Effector CD8-positive, alpha-beta T cell (primary cell): Measurements from ENCODE around the gene RNASE7.
A peak's percentile ranks its signal among the peaks of the same experiment; 100 is the strongest.

Experiments
- DNase-seq: peaks from one replicate; lab custom pipeline; 2025; lab: John Stamatoyannopoulos, UW

Gene RNASE7

DNA sequence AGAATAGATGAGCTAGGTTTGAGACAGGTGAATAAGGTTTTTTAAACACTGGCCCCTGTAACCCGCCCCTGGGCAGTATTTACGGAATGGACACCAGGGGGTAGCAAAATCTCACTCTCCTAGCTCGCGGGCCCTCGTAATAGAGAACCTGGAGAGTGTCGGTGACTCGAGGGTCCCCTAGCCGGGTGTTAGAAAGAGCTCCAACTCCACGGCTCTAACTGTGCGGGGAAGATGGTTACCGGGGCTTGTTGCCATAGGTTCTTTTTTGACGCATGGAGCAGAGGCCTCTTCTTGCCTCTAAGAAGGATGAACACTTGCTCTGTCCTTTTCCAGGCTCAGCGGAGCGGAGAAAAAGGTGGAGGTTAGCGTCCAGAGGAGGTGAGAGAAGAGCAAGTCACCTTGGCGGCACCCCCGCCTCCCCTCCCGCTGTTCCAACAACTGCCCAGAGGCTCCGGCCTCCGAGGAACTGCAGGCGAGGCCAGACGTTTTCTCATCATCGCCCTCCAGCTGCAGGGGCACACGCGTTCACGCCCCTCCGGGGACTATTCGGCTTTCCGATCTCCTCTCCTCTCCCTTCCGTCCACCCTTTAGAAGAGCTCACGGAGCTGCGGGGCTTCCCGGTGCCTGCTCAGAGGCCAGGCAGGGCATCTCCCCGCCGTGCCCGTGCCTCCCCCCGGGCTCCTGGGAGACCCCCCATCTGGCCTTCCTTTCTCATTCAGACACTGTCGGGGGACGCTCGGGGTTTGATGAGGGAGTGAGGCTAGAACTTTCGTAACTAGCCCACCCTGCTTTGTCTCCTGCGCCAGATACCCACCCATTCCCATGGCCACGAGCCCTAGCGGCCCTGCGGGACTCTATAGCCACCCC, 26.6 kb downstream of the RNASE7 start:
- DNase-seq, result peak; percentile 25

DNA sequence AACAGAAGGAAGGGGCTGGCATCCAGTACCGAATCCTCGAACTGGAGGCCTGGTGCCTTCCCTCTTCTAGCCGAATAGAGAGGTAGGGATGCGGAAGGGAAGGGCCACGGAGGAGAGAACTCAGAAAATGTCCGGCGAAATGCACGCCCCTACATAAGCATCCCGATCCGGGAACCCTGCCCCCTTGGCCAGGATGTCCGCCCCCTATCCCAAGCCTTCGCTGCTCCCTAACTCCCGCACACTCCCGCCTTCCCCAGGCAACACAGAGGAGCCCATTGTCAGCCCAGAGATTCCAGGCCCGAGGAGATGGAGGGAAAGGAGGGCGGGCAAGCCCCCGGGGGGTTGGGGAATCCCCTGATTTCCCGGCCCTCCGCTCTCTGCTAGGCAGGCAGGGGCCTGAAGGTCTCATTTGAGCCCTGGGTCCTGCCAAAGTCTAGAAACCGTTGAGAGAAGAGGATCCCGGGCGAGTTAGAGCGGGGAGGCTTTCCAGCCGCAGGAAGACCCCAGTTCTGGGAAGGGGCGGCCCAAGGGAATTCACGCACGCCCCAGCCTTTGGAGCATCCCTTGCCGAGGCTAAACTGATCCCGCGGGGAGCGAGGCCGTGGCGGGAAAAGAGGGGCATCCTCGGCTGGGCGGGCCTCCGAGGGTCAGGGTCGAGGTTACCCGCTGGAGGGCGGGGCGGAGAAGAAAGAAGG, 27.4 kb downstream of the RNASE7 start:
- DNase-seq, result peak; percentile 11

DNA sequence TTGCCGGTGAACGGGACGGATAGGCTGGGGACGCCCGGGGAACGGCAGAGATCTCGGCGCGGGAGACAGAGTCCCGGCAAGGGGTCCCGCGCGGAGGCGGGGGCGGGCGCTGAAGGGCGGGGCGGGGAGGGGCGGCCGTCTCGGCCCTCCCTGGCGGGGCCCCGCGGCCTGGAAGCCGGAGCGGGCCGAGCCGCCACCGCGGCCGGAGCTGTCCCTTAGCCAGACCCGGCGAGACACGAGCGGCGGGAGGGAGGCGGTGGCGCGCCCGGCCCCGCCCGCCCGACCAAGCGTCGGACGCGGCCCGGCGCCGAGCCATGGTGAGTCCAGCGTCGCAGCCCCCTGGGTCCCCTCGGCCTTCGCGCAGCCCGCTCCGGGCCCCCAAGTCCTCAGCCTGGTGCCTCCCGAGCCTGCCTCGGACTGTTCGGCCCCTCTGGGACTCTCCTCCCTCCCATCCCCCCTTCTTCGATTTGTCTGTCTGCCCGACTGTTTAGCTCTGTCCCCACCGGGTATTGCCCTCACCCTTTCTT, 28.0 kb downstream of the RNASE7 start, which contains the start of gene ARHGEF40:
ARHGEF40 (plus strand) TSS at position 222 of the 527 bp plus-strand sequence; CDS start at position 315, 93 bp downstream.
- no peak for DNase-seq

DNA sequence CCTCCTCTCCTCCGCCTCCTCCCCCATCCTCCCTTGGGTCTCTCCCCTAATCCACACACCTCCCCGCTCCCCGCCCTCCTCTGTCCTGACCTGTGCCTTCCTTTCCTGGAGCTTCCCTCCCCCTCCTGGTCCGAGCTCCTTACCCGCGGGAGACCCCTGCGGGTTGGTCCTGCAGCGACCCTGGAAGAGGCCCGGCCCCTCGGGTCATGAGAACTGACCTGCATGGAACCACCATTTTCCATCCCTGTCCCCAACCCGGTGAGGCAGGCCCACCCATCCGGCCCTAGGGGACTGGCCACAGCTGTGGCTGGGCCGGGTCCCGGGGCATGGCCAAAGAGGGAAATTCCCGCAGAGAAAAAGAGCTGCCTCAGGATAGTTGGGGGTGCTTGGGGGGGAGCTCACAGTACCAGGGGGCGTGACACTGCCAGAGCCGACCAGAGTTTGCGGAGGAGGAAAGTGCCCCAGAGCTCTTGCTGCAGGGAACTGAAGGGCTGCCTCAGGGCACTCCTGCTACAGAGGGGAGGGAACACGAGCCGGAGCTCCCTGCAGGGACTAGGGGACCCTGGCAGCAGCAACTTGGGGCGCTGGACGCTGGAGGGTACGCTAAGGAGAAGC, 28.6 kb downstream of the RNASE7 start:
- DNase-seq, result no peak

DNA sequence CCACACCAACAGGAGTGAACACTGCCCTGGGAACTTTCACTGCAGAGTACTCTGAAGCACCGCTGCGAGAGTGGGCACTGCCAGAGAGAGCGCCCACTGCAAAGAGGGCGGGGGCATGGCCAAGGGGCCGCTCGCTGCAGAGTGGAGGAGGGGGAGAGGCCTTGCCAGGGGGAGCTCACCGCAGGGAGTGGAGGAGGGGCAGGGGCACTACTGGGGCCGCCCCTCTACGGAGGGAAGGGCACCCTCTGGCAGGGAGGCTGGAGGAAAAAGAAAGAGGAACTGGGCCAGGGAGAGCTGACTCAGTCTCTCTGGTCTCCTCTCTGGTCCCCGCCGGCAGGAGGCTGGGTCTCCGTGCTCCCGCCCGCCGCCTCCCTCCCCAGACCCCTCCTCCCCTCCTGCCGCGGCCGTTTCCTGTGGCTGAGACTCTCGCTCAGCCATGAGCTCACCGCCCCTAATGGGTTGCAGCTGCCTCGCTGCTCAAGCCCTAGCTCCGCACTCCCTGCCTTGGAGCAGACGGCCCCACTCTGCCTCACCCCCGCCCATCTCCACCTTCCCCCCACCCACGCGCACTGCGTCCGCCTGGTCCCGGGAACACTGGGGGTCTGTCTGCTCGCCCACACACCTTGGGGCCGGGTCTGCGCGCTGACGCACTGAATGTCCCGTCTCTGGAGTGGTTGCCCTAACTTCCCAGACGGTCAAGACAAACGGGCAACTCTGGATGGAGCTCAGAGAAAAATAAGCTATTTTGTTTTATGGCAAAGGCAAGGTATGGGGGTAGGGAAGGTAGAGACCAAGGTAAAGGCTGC, 29.3 kb downstream of the RNASE7 start:
- peak; percentile 6 for DNase-seq

DNA sequence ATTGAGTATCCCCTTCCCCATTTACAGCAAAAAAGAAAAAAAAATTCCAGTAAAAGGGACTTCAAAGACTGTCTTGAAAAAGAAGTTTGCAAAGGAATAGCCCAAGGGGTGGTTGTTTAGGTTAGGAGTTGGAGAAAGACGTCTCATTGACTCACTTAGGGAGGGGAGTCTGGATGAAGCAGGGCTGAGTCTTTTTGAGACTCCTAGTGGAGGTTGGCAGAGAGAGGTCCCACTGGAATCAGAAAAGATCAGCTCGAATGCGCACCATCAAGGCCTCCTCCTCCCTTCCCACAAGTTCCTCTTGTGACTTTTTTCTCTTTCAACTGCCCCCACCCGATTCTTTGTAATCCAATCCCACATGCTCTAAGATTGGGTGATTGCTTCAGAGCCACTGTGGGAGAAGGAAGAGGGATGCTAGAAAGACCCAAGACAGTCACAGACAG, 29.9 kb downstream of the RNASE7 start:
- no peak for DNase-seq

DNA sequence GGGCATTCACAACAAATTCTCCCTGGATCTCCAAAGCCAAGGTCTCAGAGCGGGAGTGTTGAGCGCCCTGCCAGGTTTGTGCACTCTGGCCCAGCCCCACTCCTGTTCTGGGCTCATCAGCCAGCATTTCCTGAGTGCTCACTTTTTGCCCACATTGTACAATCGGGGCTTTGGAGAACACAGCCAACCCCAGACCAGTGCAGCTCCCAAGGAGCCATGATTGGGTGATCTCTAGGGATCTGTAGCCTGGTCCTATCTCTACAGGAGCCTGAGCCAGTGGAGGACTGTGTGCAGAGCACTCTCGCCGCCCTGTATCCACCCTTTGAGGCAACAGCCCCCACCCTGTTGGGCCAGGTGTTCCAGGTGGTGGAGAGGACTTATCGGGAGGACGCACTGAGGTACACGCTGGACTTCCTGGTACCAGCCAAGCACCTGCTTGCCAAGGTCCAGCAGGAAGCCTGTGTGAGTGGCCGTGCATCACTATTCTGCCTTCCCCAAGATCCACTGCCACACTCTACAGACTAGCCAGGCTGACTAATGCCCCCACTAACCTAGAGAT, 30.7 kb downstream of the RNASE7 start:
- no peak for DNase-seq

DNA sequence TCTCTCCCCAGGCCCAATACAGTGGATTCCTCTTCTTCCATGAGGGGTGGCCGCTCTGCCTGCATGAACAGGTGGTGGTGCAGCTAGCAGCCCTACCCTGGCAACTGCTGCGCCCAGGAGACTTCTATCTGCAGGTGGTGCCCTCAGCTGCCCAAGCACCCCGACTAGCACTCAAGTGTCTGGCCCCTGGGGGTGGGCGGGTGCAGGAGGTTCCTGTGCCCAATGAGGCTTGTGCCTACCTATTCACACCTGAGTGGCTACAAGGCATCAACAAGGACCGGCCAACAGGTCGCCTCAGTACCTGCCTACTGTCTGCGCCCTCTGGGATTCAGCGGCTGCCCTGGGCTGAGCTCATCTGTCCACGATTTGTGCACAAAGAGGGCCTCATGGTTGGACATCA, 31.8 kb downstream of the RNASE7 start:
- no peak for DNase-seq

DNA sequence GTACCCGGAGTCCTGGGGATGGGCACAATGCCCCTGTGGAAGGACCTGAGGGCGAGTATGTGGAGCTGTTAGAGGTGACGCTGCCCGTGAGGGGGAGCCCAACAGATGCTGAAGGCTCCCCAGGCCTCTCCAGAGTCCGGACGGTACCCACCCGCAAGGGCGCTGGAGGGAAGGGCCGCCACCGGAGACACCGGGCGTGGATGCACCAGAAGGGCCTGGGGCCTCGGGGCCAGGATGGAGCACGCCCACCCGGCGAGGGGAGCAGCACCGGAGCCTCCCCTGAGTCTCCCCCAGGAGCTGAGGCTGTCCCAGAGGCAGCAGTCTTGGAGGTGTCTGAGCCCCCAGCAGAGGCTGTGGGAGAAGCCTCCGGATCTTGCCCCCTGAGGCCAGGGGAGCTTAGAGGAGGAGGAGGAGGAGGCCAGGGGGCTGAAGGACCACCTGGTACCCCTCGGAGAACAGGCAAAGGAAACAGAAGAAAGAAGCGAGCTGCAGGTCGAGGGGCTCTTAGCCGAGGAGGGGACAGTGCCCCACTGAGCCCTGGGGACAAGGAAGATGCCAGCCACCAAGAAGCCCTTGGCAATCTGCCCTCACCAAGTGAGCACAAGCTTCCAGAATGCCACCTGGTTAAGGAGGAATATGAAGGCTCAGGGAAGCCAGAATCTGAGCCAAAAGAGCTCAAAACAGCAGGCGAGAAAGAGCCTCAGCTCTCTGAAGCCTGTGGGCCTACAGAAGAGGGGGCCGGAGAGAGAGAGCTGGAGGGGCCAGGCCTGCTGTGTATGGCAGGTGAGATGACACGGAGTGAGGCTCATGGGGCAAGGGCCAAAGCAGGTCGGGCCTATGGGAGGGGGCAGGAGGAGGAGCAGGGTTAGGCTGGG, 32.5 kb downstream of the RNASE7 start:
- no peak for DNase-seq

DNA sequence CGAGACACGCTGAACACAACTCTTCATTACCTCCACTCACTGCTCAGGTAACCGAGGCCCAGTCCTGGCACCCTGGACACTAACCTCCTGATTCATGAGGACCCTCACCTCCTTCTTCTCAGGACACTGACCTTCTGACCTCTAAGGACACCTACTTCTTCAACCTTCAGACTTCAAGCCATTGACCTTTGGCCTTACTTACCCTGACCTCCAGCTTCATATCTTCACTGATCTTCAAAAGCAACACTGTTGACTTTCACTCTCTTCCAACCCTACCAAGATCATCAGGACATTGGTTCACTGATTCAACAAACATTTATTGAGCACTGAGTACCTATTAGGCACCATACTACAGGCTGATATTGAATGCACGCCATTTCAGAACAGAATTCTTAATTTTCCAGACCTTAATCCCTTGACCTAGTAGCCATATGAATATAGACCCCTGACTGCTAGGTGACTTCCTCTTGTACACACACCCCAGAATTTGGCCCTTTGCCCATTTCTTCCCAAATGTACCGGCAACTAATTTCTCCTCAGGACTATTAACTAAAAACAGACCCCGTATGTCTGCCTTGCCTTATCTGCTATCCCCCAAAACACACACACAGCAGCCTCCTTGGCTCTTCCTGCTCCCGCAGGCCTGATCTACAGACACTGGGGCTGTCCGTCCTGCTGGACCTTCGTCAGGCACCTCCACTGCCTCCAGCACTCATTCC, 33.7 kb downstream of the RNASE7 start:
- no peak for DNase-seq

DNA sequence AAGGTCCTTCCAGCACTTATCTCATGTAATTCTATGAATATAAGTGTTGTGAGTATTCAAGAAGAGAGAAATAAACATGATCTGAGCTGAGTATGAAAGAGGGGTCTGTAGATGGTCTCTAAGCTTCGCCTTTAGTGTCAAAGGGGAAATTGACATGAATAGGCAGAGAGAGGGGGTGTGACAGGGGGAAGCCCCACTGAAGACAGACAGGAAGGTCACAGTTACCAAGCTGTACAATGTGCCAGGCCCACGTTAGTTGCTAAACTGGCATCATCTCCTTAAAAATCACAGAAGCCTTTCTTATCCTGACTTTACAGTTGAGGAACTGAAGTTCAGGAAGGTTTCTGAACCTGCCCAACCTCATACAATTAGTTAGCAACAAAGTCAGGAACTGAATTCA, 35.5 kb downstream of the RNASE7 start:
- DNase-seq, result no peak

DNA sequence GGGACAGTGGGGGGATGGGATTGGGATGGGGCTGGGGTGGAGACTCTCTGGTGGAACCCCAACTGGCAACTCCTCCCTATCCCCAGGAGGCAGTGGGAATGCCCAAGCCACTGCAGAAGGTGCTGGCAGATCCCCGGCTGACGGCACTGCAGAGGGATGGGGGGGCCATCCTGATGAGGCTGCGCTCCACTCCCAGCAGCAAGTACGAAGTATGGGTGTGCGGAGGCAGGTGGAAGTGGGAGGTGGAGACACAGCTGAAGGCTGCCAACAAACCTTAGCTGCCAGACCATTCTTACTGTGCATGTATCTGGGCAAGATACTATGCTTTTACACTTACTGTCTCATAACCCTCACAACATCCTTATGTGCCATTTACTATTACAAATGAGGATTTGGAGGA, 36.1 kb downstream of the RNASE7 start:
- no peak for DNase-seq

DNA sequence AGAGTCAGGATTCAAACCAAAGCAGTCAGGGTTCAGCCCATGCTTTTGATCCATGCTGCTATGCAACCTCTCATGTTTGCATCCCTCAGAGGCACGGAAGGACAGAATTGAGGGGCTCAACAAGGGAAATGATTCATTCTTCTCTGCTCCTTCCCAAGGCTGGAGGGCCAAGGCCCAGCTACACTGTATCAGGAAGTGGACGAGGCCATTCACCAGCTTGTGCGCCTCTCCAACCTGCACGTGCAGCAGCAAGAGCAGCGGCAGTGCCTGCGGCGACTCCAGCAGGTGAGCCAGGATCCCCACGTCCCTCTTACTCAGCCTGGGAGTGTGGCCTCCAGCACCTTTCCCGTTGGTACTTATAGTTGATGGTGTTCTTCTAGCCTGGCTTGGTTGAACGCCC, 36.6 kb downstream of the RNASE7 start:
- DNase-seq, result no peak

DNA sequence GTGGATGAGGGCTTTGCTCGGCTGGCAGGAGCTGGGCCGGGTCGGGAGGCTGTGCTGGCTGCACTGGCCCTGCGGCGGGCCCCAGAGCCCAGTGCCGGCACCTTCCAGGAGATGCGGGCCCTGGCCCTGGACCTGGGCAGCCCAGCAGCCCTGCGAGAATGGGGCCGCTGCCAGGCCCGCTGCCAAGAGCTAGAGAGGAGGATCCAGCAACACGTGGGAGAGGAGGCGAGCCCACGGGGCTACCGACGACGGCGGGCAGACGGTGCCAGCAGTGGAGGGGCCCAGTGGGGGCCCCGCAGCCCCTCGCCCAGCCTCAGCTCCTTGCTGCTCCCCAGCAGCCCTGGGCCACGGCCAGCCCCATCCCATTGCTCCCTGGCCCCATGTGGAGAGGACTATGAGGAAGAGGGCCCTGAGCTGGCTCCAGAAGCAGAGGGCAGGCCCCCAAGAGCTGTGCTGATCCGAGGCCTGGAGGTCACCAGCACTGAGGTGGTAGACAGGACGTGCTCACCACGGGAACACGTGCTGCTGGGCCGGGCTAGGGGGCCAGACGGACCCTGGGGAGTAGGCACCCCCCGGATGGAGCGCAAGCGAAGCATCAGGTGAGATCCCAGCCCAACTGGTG, 39.5 kb downstream of the RNASE7 start:
- no peak for DNase-seq

DNA sequence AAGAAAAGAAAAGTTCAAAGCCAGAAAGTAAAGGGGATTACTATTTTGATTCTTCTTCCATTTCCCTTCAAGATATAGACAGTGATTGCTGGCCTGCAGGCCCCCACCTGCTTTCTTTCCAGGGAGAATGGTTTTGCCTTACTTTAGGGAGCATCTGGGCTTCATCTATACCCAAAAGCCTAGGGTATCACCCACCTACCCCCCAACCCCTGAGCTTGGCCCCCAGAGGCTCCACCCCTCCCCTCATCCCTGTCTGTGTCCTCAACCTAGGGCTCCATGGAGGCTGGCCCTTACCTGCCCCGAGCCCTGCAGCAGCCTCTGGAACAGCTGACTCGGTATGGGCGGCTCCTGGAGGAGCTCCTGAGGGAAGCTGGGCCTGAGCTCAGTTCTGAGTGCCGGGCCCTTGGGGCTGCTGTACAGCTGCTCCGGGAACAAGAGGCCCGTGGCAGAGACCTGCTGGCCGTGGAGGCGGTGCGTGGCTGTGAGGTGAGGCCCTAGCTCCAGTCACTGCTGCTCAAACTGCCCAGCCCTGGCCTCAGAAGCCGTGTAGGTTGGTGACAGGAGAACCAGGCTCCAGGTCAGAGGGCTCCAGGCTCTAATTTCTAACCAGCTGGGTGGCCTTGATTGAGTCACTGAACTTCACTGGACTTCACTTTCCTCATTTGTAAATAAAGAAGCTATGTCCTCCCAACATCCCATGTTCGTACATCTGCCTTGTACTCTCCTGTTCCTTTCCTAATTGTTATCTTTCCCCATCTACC, 41.6 kb downstream of the RNASE7 start:
- no peak for DNase-seq

DNA sequence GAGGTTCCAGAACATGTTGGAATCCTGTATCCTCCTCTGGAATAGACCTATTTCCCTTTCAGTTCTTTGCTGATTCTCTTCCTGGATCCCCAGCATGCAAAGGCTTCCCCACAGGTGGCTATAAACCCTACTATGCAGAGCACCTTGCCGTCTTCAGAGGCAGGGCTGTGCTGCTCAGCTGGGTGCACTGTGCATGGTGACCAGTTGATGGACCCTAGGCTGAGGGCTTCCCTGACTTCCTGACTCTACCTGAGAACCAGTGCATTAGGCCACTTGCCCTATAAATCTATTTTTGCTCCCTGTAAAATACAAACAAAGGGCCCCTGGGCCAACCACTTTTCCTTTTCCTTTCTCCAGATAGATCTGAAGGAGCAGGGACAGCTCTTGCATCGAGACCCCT, 42.2 kb downstream of the RNASE7 start:
- DNase-seq, result no peak

DNA sequence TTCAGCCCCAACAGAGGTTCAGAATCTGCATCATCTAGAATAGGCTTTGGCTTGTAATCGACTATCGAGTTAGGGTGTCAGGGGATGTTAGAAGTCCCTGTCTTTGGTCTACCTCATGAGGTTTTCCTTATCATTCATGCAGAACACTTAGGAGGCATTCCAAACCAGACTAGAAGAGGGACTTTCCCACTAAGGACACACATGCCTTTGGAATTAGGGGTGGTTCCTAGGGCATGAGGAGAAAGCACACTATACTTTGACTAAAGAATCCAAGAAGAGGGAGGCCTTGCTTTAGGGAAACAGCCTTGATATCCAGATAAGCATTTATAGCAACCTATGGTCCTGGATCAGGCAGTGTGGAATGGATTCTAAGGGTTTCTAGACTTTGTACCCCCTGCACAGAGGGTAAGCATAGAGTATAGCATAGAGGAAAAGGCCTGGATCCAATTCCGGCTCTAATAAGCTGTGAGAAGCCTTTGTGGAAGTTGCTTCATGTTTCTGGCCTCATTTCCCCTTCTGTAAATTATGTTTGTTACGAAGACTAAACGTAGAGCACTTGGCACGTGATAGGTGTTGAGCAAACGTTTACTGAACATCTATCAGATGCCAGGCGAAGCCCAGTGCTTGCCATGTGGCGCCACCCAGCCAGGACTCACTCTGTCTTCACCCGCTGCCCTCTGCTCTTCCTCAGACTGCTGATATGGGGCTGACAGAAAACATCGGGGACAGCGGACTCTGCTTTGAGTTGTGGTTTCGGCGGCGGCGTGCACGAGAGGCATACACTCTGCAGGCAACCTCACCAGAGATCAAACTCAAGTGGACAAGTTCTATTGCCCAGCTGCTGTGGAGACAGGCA, 43.1 kb downstream of the RNASE7 start:
- no peak for DNase-seq
